Duodenal mucosa (tissue), 2 donors: ENCODE results near the gene SYTL3.
A peak's percentile ranks its signal among the peaks of the same experiment; 100 is the strongest.

ENCODE experiments used
- H3K27ac ChIP-seq: one replicate; pipeline ENCODE4 v1.7.0; 2013; ENCODE audit warnings: low read depth, low read length
- H3K27me3 ChIP-seq, 2 donors: one replicate each; pipeline ENCODE4 v1.7.0; 2013; ENCODE audit warnings: low read length in 2 of 2, control low read depth in 1 of 2; ENCODE audit not compliant: insufficient read depth in 2 of 2, control insufficient read depth in 1 of 2
- H3K36me3 ChIP-seq, 2 donors: one replicate each; pipeline ENCODE4 v1.7.0; 2013; ENCODE audit warnings: low read length in 2 of 2, control low read depth in 1 of 2; ENCODE audit not compliant: insufficient read depth in 2 of 2, control insufficient read depth in 1 of 2
- H3K4me1 ChIP-seq, 2 donors: one replicate each; pipeline ENCODE4 v1.7.0; 2013; ENCODE audit warnings: low read length in 2 of 2, control low read depth in 1 of 2; ENCODE audit not compliant: insufficient read depth in 2 of 2, control insufficient read depth in 1 of 2
- H3K4me3 ChIP-seq, 2 donors: one replicate each; pipeline ENCODE4 v1.7.0; 2013; ENCODE audit warnings: low read length in 2 of 2, low read depth in 1 of 2
- H3K9ac ChIP-seq, 2 donors: one replicate each; pipeline ENCODE4 v1.7.0; 2013; ENCODE audit warnings: low read length in 2 of 2, low read depth in 1 of 2
- H3K9me3 ChIP-seq, 2 donors: one replicate each; pipeline ENCODE4 v1.7.0; 2013; ENCODE audit warnings: low read length in 2 of 2, control low read depth in 1 of 2; ENCODE audit not compliant: control insufficient read depth in 1 of 2

SYTL3 gene

DNA sequence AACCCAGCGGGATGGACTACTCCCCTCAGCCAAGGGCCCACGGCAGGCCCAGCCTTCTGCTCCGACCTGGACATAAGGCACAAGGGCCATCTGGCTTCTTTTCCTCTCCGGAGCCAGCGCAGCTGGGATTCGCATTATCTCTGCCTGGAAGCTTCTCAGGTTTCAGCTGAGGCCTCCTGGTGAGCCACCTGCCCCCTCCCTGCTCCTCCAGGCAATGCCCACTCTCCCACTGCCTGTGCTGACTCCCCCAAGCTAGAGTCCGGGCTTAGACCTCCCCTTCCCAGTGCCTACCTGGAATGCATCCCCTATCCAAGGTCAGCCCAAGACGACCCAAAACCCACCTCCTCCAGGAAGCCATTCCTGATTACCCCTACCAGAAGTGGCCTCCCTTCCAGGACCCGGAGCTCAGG lies 108.6 kb downstream of the SYTL3 start:
- Histone ChIP-seq H3K4me3 (no peak overlapping the region), H3K9ac (no peak overlapping the region), H3K36me3 (no peaks in the 10 kb centered on the region), H3K27me3 (no peaks in the 10 kb centered on the region), H3K9me3 (no peaks in the 10 kb centered on the region), H3K27ac (no peak overlapping the region), H3K4me1 (peaks cover 0 to 7% of the 10 kb centered on the region in 2 donors)

DNA sequence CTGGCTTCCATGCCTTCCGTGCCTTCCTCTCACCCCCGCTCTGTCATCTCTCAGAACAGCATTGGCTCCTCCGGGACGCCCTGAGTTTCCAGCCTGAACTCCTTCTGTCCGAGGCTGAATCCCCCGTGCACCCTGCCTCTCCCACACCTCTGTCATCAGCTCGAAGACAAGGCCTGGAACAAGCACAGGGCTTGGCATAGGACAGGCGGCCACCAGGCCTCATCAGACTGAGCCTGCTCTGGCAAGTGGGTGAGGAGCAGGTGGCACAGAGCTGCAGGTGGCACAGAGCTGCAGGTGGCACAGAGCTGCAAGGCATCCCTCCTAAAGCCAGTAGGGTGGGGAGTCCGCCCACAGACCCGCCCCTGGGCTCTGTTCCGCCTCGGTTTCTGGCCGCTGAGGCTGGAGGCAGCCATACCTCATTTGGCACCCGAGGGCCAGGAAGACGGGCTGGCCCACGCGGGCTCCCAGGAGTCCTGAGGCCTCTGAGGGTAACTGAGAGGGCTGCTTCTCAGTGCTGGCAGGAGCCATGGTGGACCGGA lies 109.2 kb downstream of the SYTL3 start:
- Histone ChIP-seq H3K27me3 (no peaks in the 10 kb centered on the region), H3K9ac (no peak overlapping the region), H3K4me3 (no peak overlapping the region), H3K36me3 (peaks cover 0 to 4% of the 10 kb centered on the region in 2 donors), H3K27ac (no peak overlapping the region), H3K4me1 (peaks cover under 1 to 11% of the 10 kb centered on the region in 2 donors), H3K9me3 (no peaks in the 10 kb centered on the region)

- no peaks in the 10 kb centered on the region for H3K9me3 ChIP-seq
- no peak overlapping the region for H3K9ac ChIP-seq
- no peak overlapping the region for H3K4me3 ChIP-seq
- H3K36me3 ChIP-seq: peaks cover 5 to 14% of the 10 kb centered on the region in 2 donors
- H3K4me1 ChIP-seq: peaks cover 6 to 13% of the 10 kb centered on the region in 2 donors
- no peaks in the 10 kb centered on the region for H3K27me3 ChIP-seq
- no peak overlapping the region for H3K27ac ChIP-seq
Observed at GRCh38 chr6:158759966-158760617, 110.2 kb downstream of the SYTL3 start.

DNA sequence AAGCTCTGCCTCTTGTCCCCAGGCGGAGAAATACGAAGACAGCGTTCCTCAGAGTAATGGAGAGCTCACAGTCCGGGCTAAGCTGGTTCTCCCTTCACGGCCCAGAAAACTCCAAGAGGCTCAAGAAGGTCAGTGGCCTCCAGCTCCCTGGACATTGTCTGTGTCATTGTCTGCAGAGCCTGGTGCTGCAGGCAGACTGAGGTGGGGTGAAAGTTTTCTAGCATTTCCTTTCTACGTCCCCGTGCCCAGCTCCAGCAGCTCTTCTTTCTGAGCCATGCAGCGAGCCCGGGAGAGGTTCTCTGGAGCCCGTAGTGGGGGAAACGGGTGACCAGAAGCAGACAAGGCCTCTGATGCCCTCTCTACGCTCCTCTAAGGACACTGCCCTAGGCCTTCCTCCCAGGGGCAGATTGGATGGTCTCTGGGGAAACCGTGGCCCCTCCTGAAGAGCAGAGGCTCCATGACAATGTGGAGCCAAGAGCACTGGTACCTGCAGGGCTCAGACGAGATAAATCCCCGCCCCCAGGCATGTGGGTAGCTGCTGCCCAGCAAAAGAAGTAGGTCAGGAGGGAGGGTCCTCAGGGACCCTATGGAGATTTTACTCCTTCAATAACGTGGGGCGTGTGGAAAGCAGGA lies 110.9 kb downstream of the SYTL3 start:
- no peak overlapping the region for H3K4me3 ChIP-seq
- peaks cover 6 to 13% of the 10 kb centered on the region in 2 donors for H3K4me1 ChIP-seq
- H3K27me3 ChIP-seq: no peaks in the 10 kb centered on the region
- no peak overlapping the region for H3K9ac ChIP-seq
- no peak overlapping the region for H3K27ac ChIP-seq
- H3K9me3 ChIP-seq: no peaks in the 10 kb centered on the region
- peaks cover 6 to 21% of the 10 kb centered on the region in 2 donors for H3K36me3 ChIP-seq

GRCh38 chr6:158761746-158762145 lies 111.9 kb downstream of the SYTL3 start:
- Histone ChIP-seq H3K9me3 (no peaks in the 10 kb centered on the region), H3K4me1 (peaks cover 6 to 13% of the 10 kb centered on the region in 2 donors), H3K36me3 (peaks cover 8 to 31% of the 10 kb centered on the region in 2 donors), H3K27me3 (no peaks in the 10 kb centered on the region), H3K4me3 (no peak overlapping the region), H3K9ac (no peak overlapping the region), H3K27ac (no peak overlapping the region)

GRCh38 chr6:158762787-158763433 lies 113.1 kb downstream of the SYTL3 start:
- peaks cover 14 to 42% of the 10 kb centered on the region in 2 donors for H3K36me3 ChIP-seq
- H3K27ac ChIP-seq: no peak overlapping the region
- no peaks in the 10 kb centered on the region for H3K9me3 ChIP-seq

DNA sequence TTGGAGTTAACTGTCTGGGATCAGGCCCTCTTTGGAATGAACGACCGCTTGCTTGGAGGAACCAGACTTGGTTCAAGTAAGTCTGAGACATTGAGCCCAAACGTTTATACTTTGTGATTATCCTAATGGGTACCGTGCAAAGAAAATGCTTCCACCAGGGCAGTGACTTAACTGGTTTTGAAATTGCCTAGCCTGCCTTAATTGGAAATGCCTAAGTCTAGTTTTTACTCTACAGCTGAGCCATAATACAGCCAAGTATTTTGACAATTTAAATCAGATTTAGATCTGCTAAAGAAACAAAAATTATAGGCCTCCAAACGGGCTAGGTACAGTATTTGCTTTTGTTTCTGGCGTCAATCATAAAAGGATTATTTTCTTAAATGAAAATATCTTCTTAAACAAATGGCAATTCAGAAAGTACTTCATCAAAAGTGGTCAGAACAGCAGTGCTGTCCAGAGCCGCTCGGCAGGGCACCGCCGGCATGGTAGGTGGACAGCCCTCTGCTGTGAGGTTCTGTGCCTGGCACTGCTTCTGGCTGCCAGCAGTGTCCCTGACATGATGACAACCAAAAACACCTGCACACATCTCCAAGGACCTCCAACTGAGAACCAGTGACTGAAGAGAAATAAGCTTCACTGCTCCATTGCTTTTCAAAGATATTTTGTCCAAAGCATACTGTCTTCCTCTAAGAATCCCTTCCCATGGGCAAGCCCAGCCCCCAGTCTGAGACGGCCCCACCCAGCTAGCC lies 113.8 kb downstream of the SYTL3 start:
- no peaks in the 10 kb centered on the region for H3K27me3 ChIP-seq
- H3K4me1 ChIP-seq: peaks cover 6 to 13% of the 10 kb centered on the region in 2 donors
- no peak overlapping the region for H3K27ac ChIP-seq
- H3K36me3 ChIP-seq: peaks cover 21 to 49% of the 10 kb centered on the region in 2 donors
- no peaks in the 10 kb centered on the region for H3K9me3 ChIP-seq
- peak overlapping the region in 1 of 2 donors; percentile 2 for H3K9ac ChIP-seq
- no peak overlapping the region for H3K4me3 ChIP-seq

More at GRCh38 chr6:158762787-158763433, 113.1 kb downstream of the SYTL3 start:
- Histone ChIP-seq H3K27me3 (no peaks in the 10 kb centered on the region), H3K4me1 (peaks cover 6 to 13% of the 10 kb centered on the region in 2 donors), H3K9ac (peak overlapping the region in 1 of 2 donors; percentile 2), H3K4me3 (no peak overlapping the region)

- Histone ChIP-seq H3K36me3 (peaks cover 28 to 57% of the 10 kb centered on the region in 2 donors), H3K4me3 (no peak overlapping the region), H3K4me1 (peaks cover 6 to 13% of the 10 kb centered on the region in 2 donors), H3K9ac (no peak overlapping the region), H3K27me3 (no peaks in the 10 kb centered on the region), H3K9me3 (no peaks in the 10 kb centered on the region), H3K27ac (no peak overlapping the region)
Observed at GRCh38 chr6:158764183-158764849, 114.5 kb downstream of the SYTL3 start.

- peaks cover 6 to 13% of the 10 kb centered on the region in 2 donors for H3K4me1 ChIP-seq
- no peak overlapping the region for H3K27ac ChIP-seq
- no peaks in the 10 kb centered on the region for H3K27me3 ChIP-seq
- peaks cover 34 to 63% of the 10 kb centered on the region in 2 donors for H3K36me3 ChIP-seq
- H3K9ac ChIP-seq: no peak overlapping the region
- no peaks in the 10 kb centered on the region for H3K9me3 ChIP-seq
- H3K4me3 ChIP-seq: no peak overlapping the region
Observed at GRCh38 chr6:158764926-158765325, 115.1 kb downstream of the SYTL3 start.
